HEK293T (cell line): ENCODE measurements around the gene NIT2.
"Not testable (repeated sequence)": the region's sequence is repeated elsewhere in the genome, so short reads cannot be mapped to it uniquely, and the experiment has no call there.

Experiments
- CTCF ChIA-PET: fragments of 350-600 bp; formaldehyde crosslinking; extraction: SDS; loops from one replicate; lab custom pipeline; 2021; ENCODE audit warnings: antibody characterized with exemption, inconsistent platforms; lab: Yijun Ruan, JAX
- POLR2A ChIA-PET: fragments of 350-600 bp; formaldehyde crosslinking; extraction: SDS; loops from one replicate; lab custom pipeline; 2020; ENCODE audit warnings: antibody characterized with exemption, inconsistent platforms; lab: Yijun Ruan, JAX
- DNase-seq: peaks from one replicate; pipeline ENCODE4 v3.0.0; 2012; ENCODE audit warnings: mixed read lengths; ENCODE audit errors: extremely low spot score
- ARNT ChIP-seq: fragments of 450-650 bp; IDR thresholded peaks from 2 replicates; pipeline ENCODE4 v1.6.1; 2017; ENCODE audit warnings: mild to moderate bottlenecking
- BHLHE40 ChIP-seq: fragments of 450-650 bp; IDR thresholded peaks from 2 replicates; pipeline ENCODE4 v1.6.1; 2016; ENCODE audit warnings: mild to moderate bottlenecking, moderate library complexity, borderline replicate concordance
- CTBP1 ChIP-seq: fragments of 450-650 bp; IDR thresholded peaks from 2 replicates; pipeline ENCODE4 v1.6.1; 2016; ENCODE audit warnings: borderline replicate concordance
- ELF4 ChIP-seq: fragments of 450-650 bp; IDR thresholded peaks from 2 replicates; pipeline ENCODE4 v1.6.1; 2017; ENCODE audit warnings: antibody characterized with exemption
- FOXA1 ChIP-seq: fragments of 450-650 bp; IDR thresholded peaks from 2 replicates; pipeline ENCODE4 v1.6.1; 2016; ENCODE audit warnings: mild to moderate bottlenecking
- FOXK2 ChIP-seq: fragments of 450-650 bp; IDR thresholded peaks from 2 replicates; pipeline ENCODE4 v1.6.1; 2016; ENCODE audit warnings: mild to moderate bottlenecking
- FOXM1 ChIP-seq: fragments of 450-650 bp; IDR thresholded peaks from 2 replicates; pipeline ENCODE4 v1.6.1; 2017; ENCODE audit warnings: mild to moderate bottlenecking, borderline replicate concordance
- HDGF ChIP-seq: fragments of 450-650 bp; IDR thresholded peaks from 2 replicates; pipeline ENCODE4 v1.6.1; 2017; ENCODE audit warnings: antibody characterized with exemption, borderline replicate concordance
- L3MBTL2 ChIP-seq: fragments of 450-650 bp; conservative IDR thresholded peaks from 2 replicates; pipeline ENCODE4 v1.6.1; 2016; ENCODE audit warnings: mild to moderate bottlenecking
- LEF1 ChIP-seq: fragments of 450-650 bp; IDR thresholded peaks from 2 replicates; pipeline ENCODE4 v1.6.1; 2017; ENCODE audit warnings: mild to moderate bottlenecking, borderline replicate concordance
- NFRKB ChIP-seq: fragments of 450-650 bp; IDR thresholded peaks from 2 replicates; pipeline ENCODE4 v1.6.1; 2016; ENCODE audit warnings: mild to moderate bottlenecking, moderate library complexity
- PKNOX1 ChIP-seq: fragments of 450-650 bp; IDR thresholded peaks from 2 replicates; pipeline ENCODE4 v1.6.1; 2016
- SP1 ChIP-seq: fragments of 450-650 bp; IDR thresholded peaks from 2 replicates; pipeline ENCODE4 v1.6.1; 2017
- SUZ12 ChIP-seq: fragments of 450-650 bp; IDR thresholded peaks from 2 replicates; pipeline ENCODE4 v1.6.1; 2016; ENCODE audit warnings: mild to moderate bottlenecking
- TARDBP ChIP-seq: fragments of 450-650 bp; IDR thresholded peaks from 2 replicates; pipeline ENCODE4 v1.6.1; 2016
- ZNF384 ChIP-seq: fragments of 450-650 bp; IDR thresholded peaks from 2 replicates; pipeline ENCODE4 v1.6.1; 2016

Gene NIT2

GRCh38 chr3:100310355-100310965 is 24.1 kb upstream of the NIT2 start:
- ChIA-PET CTCF (no interaction called here), POLR2A (no interaction called here)
- DNase-seq, result no peak
- TF ChIP-seq L3MBTL2 (no peak), PKNOX1 (peak; percentile 80), BHLHE40 (no peak)

DNA sequence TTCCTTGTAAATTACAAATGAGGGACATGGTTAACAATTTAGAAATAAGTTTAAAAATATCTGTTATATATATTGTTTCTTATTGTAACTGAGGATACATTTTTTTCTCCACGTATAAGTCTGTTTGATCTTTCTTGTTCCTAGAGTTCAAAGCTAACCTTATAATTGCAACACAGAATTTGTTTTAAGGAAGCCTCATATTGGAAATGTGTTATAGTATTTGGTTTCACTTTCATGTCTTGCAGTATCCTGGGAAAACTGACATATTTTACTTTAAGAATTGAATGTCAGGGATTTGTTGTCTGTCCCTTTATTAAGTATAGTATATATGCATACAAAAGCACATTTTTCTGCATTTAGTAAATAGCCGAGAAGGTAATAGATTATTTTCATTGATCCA is 23.5 kb upstream of the NIT2 start:
- ChIA-PET POLR2A (no interaction called here), CTCF (no interaction called here)
- no peak for TF ChIP-seq PKNOX1
- no peak for DNase-seq

DNA sequence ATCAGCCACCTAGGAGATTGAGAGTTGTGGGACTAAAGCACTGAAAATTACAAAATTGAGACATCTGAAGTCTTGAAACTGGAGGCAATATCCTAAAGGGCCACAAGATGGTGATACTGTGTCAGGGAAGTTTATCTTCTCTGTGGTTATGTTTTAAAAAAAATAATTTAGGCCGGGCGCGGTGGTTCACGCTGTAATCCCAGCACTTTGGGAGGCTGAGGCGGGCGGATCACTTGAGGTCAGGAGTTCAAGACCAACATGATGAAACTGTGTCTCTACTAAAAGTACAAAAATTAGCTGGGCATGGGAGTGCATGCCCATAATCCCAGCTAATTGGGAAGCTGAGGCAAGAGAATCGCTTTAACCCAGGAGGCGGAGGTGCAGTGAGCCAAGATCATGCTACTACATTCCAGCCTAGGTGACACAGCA is 17.9 kb upstream of the NIT2 start:
- peak; percentile 90 for TF ChIP-seq ZNF384
- TF ChIP-seq ELF4, result no peak
- peak; percentile 44 for DNase-seq
- ChIA-PET CTCF (interaction anchor here (0.9 kb wide), 1 partner anchor 273 kb away, joined by 4 read pairs; no protein-coding TSS in a partner anchor), POLR2A (no interaction called here)

DNA sequence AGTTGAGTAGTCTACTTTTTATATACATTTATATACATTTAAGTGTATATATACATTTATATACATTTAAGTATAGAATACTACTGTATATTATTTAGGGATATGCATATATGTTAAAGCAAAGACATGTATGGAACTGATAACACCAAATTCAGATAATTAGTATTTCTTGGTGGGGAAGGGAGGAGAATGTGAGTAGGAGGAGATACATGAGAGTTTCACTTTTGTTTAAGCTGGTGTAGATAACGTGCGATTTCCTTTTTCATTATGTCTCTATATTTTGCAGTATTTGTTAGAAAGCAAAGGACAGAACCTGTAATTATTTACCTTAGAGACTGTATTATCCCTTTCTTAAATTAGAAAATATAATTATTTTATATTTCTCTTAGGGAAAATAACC is 16.6 kb upstream of the NIT2 start:
- POLR2A ChIA-PET, result no interaction called here
- no peak for DNase-seq
- CTCF ChIA-PET, result no interaction called here
- TF ChIP-seq SUZ12, result no peak
- no peak for TF ChIP-seq FOXK2

DNA sequence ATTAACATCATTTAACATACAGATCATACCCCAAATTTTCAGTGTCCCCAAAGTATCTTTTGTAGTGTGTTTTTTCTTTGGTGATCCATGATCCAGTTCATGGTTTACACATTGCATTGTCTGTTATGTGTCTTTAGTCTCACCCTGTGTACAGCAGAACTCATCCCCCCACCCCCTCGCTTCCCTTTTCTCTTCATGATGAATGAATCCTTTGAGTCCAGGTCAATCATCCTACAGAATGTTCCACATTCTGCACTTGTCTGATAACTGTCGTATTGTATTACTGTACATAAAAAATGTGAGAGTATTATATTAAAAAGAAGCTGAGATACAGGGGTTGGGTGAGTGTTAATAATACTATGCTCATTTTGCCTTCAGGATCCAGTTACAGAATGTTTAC is 14.6 kb upstream of the NIT2 start:
- POLR2A ChIA-PET, result no interaction called here

DNA sequence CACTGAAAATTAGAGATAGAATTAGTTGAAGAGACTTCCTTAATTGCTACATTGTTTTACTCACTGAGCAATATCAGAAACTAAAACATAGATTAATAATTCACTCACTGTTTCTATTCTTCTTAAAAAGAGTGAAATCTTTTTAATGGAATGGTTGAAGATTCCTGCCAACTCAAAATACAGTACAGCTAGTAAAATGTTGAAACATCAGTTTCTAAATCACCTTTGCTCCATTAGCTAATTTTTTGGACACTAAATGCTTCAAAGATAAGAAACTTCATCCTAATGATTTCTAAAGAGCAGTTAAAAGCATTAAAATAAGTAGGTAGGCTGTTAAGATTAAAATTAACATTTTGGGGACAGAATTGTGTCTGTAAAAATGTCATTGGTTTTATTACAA is 10.5 kb upstream of the NIT2 start:
- TF ChIP-seq SUZ12, result no peak
- TF ChIP-seq CTBP1, result no peak
- no peak for TF ChIP-seq FOXM1
- no peak for TF ChIP-seq TARDBP
- no peak for TF ChIP-seq ELF4
- TF ChIP-seq ARNT, result no peak
- POLR2A ChIA-PET, result interaction anchor here (1.7 kb wide), 1 partner anchor 10 kb away, joined by 7 read pairs; the partner anchor contains the start of gene NIT2
- CTCF ChIA-PET, result no interaction called here
- DNase-seq, result no peak

More for the DNA sequence above, 14.6 kb upstream of the NIT2 start:
- CTCF ChIA-PET, result no interaction called here
- no peak for DNase-seq
- TF ChIP-seq FOXM1 (no peak), FOXK2 (no peak), HDGF (no peak), NFRKB (no peak), SP1 (no peak), ZNF384 (no peak), LEF1 (no peak), TARDBP (no peak), ELF4 (no peak), SUZ12 (no peak), PKNOX1 (no peak), FOXA1 (no peak), ARNT (no peak), CTBP1 (no peak)

DNA sequence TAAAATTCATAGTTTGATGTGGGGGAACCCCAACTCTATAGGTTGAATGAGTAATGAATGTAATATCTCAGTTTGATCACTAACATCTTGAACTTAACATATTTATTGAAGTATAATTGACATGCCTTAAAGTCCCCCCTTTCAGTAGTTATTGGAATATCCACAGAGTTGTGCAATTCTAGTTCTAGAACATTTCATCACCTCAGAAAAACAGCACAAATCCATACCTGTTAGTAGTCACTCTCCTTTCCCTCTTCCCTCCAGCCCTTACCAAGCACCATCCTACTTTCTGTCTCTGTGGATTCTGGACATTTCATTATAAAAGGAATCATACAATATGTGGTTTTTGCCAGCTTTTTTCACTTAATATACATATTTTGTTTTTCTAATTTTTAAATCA is 8.7 kb upstream of the NIT2 start:
- TF ChIP-seq SP1 (no peak), SUZ12 (no peak), ZNF384 (no peak), LEF1 (no peak), L3MBTL2 (no peak), FOXM1 (no peak), BHLHE40 (no peak), TARDBP (no peak), ARNT (no peak), HDGF (no peak), FOXK2 (no peak), CTBP1 (no peak), ELF4 (no peak), PKNOX1 (no peak), FOXA1 (no peak)
- ChIA-PET POLR2A (no interaction called here), CTCF (no interaction called here)
- no peak for DNase-seq

DNA sequence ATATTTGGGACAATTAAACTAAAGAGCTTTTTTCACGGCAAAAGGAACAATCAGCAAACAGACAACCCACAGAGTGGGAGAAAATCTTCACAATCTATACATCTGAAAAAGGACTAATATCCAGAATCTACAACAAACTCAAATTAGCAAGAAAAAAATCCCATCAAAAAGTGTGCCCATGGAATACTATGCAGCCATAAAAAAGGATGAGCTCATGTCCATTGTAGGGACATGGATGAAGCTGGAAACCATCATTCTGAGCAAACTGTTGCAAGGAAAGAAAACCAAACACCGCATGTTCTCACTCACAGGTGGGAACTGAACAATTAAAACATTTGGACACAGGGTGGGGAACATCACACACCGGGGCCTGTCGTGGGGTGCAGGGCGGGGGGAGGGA is 7.2 kb upstream of the NIT2 start:
- CTCF ChIA-PET, result not testable (repeated sequence)

More for the DNA sequence above, 7.2 kb upstream of the NIT2 start:
- DNase-seq, POLR2A ChIA-PET: not testable (repeated sequence)
